ENCODE measurements around the gene FAHD1. TPM values are rescaled to one million over a fixed set of nuclear protein-coding genes. Genes with fewer than 3 reads are reported as not detected.

FAHD1 gene
- total and polyA plus RNA-seq, 9 of the 15 experiments (the other 6 are each of a cell fraction or from before 2014, with no cell fraction given) = 2.2 to 20.9 (median 10.7) TPM

- TF ChIP-seq FOXK1 (CRISPR knock-in tag; IDR thresholded peaks at IDR 0.05; ENCODE audit: borderline replicate concordance) = 0 out of 2 replicates have a peak, but pooled peaks have one; percentile 18
- peak; percentile 86 for TF ChIP-seq KAT7 (CRISPR knock-in tag; IDR thresholded peaks at IDR 0.05; ENCODE audit: borderline replicate concordance)
- TF ChIP-seq FOXK2 (conservative IDR thresholded peaks at IDR 0.05 in 1 of 2, IDR thresholded peaks at IDR 0.05 in 1 of 2; ENCODE audit: low read depth in 2 of 2) = peak; percentile 85 to 86; a peak in 3 of 4 replicates
- no peak for TF ChIP-seq ZNF23 (CRISPR knock-in tag; IDR thresholded peaks at IDR 0.05)
- 0 out of 2 replicates have a peak, but pooled peaks have one; percentile 94 for TF ChIP-seq FOXP4 (CRISPR knock-in tag; IDR thresholded peaks at IDR 0.05; ENCODE audit: borderline replicate concordance)
- TF ChIP-seq ZNF133 (CRISPR knock-in tag; IDR thresholded peaks at IDR 0.05) = no peak
- TF ChIP-seq IRF2 (CRISPR knock-in tag; IDR thresholded peaks at IDR 0.05) = no peak
- no peak for TF ChIP-seq ZNF717 (CRISPR knock-in tag; IDR thresholded peaks at IDR 0.05)
- TF ChIP-seq TAF7 (tag; IDR thresholded peaks at IDR 0.05) = peak; percentile 20; the same call in 1 of the 2 replicates
- 0 out of 2 replicates have a peak, but pooled peaks have one; percentile 32 for TF ChIP-seq JUN (IDR thresholded peaks at IDR 0.05; ENCODE audit: borderline replicate concordance, low read depth, low read length)
- 0 out of 2 replicates have a peak, but pooled peaks have one; percentile 83 for TF ChIP-seq JUN (CRISPR knock-in tag; IDR thresholded peaks at IDR 0.05; ENCODE audit: borderline replicate concordance)
- TF ChIP-seq HLTF (IDR thresholded peaks at IDR 0.05) = peak; percentile 41
- TF ChIP-seq NFRKB (IDR thresholded peaks at IDR 0.05; ENCODE audit: low read depth) = no peak
- TF ChIP-seq, protein P1, sequence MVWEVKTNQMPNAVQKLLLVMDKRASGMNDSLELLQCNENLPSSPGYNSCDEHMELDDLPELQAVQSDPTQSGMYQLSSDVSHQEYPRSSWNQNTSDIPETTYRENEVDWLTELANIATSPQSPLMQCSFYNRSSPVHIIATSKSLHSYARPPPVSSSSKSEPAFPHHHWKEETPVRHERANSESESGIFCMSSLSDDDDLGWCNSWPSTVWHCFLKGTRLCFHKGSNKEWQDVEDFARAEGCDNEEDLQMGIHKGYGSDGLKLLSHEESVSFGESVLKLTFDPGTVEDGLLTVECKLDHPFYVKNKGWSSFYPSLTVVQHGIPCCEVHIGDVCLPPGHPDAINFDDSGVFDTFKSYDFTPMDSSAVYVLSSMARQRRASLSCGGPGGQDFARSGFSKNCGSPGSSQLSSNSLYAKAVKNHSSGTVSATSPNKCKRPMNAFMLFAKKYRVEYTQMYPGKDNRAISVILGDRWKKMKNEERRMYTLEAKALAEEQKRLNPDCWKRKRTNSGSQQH (CRISPR knock-in tag; IDR thresholded peaks at IDR 0.05) = no peak
- peak; percentile 94 for TF ChIP-seq FOS (IDR thresholded peaks at IDR 0.05; ENCODE audit: extremely low read depth, insufficient read length)
- no peak for TF ChIP-seq CREBBP (IDR thresholded peaks at IDR 0.05; ENCODE audit: low read depth, low read length)
- TF ChIP-seq ATF6 (CRISPR knock-in tag; IDR thresholded peaks at IDR 0.05) = peak; percentile 84; the same call in 1 of the 2 replicates
- no peak for TF ChIP-seq TCF15 (CRISPR knock-in tag; IDR thresholded peaks at IDR 0.05)
- TF ChIP-seq, protein P2, sequence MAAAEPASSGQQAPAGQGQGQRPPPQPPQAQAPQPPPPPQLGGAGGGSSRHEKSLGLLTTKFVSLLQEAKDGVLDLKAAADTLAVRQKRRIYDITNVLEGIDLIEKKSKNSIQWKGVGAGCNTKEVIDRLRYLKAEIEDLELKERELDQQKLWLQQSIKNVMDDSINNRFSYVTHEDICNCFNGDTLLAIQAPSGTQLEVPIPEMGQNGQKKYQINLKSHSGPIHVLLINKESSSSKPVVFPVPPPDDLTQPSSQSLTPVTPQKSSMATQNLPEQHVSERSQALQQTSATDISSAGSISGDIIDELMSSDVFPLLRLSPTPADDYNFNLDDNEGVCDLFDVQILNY (CRISPR knock-in tag; IDR thresholded peaks at IDR 0.05) = 0 out of 2 replicates have a peak, but pooled peaks have one; percentile 84
- peak; percentile 63 for TF ChIP-seq ZNF431 (CRISPR knock-in tag; IDR thresholded peaks at IDR 0.05)
- TF ChIP-seq NFYB (IDR thresholded peaks at IDR 0.05; ENCODE audit: extremely low read depth, insufficient read length) = peak; percentile 88
Measured at GRCh38 chr16:1826691-1827573, at the start of gene FAHD1, which contains the start of gene HAGH (continued).

Data from K562 (cell line).